Measurements from ENCODE around the gene SLC36A3.
"Not testable (repeated sequence)": the region's sequence is repeated elsewhere in the genome, so short reads cannot be mapped to it uniquely, and the experiment has no call there.

Gene SLC36A3

DNA sequence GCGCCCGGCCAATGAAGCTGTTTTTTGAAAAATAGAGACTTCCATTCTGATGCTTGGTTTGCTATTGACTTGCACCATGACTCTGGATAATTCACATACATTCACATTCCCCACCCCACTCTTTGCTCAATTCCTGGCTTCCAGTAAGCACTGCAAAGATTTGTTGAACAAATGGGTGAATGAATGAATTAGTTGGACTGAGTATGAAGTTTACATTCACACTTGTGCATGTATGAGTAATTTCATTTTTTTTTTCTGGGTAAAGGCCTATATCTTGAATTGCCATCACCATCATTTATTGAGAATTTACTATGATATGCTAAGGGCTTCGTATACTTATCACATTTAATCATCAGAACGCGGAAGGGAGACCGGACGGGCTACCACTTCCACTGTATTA lies 65.9 kb downstream of the SLC36A3 start:
- no peak for DNase-seq

DNA sequence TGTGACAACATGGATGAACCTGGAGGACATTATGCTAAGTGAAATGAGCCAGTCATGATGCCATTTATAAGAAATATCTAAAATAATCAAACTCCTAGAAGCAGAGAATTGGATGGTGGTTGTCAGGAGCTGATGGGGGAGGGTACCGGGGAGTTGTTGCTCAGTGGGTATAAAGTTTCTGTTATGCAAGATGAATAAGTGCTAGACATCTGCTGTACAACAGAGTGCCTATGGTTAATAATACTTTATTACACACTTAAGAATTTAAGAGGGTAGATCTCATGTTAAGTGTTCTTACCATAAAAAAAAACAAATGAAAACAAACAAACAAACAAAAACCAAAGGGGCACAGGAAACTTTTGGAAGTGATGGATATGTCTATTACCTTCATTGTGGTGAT lies 66.7 kb downstream of the SLC36A3 start:
- DNase-seq, result peak; percentile 35

DNA sequence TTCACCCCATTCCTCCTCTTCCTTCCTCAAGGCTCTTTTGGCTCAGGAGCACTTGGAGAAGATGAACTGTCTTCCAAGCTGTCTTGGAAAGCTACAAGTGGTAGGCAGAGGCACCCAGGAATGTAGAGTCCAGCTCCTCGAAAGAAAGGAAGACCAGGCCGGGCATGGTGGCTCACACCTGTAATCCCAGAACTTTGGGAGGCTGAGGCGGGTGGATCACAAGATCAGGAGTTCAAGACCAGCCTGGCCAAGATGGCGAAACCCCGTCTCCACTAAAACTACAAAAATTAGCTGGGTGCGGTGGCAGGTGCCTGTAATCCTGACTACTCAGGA lies 68.4 kb downstream of the SLC36A3 start:
- not testable (repeated sequence) for DNase-seq

DNA sequence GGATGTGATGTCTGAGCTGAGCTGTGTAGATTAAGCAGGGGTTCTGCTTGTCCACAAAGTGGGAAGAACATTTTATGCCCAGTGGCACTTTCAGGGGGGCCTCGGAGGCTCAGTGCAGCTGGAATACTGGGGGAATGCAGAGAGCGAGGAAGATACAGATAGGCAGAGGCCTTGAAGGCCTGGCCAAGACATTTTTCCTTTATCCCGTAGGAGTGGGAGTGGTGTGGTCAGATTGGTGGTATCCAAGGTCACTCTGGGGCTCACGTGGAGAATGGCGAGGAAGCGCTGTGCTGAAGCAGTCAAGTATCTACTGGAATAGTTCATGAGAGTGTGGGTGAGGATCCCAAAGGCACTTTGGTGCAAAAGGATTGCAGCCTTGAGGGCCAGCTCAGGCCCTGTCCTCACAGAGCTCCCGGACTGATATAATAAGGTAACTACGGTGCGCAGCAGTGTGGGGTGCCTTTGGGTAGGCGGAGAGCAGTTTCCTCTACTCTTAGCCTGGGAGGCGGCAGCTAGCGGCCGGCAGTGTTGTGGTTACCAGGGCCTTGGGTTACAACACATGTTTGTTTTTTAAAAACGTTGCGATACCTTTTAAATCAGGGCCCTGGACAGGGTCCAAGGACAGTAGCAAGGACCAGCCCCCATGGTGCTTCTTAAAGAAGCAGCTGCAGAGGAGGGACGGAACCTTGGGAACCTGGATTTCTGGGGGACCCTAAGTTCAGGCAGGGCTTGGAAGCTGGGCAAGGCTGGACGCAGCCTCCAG lies 68.9 kb downstream of the SLC36A3 start:
- DNase-seq, result no peak

DNA sequence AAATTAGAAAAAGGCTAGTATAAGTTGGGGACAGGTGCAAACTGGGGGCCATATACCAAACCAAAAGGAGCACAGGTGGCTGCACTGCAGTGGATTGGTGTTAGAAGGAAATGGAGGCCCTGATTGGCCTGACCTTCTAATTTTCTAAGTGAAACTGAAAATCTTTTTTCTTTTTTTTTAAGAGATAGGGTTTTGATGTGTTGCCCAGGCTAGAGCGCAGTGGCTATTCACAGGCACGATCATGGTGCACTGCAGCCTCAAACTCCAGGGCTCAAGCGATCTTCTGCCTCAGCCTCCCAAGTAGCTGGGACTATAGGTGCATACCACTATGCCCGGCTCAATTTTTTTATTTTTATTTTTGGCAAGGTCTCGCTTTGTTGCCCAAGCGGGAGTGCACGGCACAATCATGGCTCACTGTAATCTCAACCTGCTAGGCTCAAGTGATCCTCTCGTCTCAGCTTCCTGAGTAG lies 69.9 kb downstream of the SLC36A3 start:
- no peak for DNase-seq

DNA sequence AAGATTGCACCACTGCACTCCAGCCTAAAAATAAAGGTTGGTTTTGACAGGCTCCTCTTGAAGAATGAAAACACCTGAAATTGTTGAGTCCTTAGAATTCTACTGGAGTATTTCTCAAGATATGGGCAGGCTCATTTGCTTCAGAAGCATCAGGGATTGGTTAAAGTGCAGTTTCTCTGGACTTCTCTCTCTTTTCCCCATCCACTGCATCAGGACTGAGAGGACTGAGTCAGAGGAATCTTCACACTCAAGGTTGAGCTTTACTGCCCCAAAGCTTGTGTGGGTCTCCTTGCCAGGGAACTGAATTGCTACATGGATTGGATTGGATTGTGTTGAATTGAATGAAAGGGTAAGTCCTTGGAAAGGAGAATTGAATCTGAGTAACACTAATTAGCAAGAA lies 72.2 kb downstream of the SLC36A3 start:
- no peak for DNase-seq

DNA sequence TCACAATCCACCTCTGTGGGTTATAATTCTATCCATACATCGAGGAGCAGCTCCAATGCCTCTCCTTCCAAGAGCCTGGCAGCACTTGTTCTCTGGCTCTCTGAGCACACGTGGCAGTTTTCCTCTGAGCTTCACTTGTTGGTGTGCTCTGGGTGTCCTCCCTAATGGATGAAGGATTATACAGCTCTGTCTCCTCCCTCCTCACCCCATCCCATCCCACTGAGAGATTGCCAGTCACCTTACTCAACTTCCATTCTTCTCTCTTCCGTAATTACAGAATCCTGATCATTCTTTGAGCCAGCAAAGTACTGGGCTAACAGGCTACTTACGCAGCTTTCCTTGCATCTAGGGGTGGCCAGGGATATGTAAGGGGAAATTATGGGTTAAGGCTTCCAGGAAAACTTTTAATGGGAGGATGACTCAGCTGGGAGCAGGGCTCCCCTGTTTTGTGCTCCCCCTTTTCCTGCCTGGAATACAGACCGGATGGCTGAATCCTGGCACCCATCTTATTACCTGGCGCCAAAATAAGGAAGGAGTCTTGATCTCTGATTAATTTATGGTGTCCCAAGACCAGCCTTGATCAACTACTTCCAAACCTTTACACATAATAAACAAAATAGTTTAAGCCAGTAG lies 73.4 kb downstream of the SLC36A3 start:
- no peak for DNase-seq

DNA sequence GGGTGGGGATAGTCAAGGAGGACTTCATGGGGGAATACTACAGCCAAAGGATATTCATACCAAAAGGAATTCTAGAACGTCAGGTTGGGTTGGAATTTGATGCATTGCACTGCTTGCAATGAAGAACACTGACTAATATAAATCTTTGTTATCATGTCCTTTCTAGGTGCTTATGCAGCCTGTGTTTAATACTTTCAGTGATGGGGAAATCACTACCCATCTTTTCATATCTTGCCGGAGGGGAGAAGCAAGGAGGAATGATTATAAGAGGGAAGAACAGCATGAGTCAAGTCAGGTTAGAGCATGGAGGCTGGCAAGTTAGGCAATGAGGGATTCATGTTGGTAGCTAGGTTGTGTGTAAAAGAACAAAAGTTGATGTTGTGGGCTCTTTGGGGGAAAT lies 74.6 kb downstream of the SLC36A3 start:
- DNase-seq, result no peak

DNA sequence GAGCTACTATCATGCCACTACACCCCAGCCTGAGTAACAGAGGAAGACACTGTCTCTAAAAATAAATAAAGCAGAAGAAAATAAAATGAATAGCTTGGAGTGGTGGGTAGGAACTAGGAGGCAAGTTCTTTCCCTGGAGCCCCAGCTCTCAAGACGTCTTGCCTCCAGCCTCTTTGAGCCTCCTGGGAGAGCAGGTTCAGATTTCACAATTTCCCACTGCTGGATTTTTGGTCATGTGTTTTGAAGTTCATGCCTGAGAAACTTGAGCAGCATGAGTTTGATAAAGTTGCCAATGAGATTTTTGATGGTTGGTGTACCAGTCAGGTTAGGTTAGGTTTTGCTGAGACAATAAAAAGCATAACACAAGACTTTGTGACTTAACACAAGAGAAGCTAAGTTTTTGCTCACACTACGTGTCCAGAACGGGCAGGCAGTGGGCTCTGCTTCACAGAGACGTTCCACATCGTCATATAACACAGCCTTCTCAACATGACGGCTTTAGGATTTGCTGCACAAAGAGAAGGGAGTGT lies 75.6 kb downstream of the SLC36A3 start:
- no peak for DNase-seq

Measured in DMS79 treated with DMSO at 0.1 percent for 48 hours (cell line).